PC-9 (cell line): ENCODE data around the gene CYB5R4.

ENCODE experiments used
- EZH2 ChIP-seq: fragments of 200-600 bp; sonication (generic); IDR thresholded peaks from 2 replicates; pipeline ENCODE4 v1.8.0; 2017; ENCODE audit warnings: antibody characterized with exemption, low read depth
- TF ChIP-seq, protein P1 (sequence below): fragments of 200-600 bp; sonication (generic); conservative IDR thresholded peaks from 2 replicates; pipeline ENCODE4 v1.6.1; 2017; ENCODE audit warnings: mixed run types, antibody characterized with exemption, mild to moderate bottlenecking, moderate library complexity

DNA sequence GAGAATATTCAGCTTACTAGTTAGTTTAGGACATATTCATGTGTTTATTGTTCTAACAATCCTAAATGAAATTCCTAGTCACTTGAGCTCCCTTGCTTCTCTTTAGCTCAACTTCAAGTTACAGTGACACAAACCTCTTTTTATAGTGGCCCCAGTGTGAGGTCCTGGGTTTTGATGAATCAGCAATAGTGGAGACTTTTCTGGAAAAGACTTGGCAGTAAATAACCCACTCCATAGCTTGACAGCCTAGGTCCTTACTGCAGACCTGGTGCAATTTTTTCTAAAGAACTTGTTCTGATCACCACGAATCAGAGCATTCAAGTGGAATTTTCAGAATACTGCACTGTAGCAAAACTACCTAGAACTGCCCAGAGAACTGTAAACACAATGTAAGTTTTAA is 13.2 kb upstream of the CYB5R4 start:
- TF ChIP-seq, protein P1, sequence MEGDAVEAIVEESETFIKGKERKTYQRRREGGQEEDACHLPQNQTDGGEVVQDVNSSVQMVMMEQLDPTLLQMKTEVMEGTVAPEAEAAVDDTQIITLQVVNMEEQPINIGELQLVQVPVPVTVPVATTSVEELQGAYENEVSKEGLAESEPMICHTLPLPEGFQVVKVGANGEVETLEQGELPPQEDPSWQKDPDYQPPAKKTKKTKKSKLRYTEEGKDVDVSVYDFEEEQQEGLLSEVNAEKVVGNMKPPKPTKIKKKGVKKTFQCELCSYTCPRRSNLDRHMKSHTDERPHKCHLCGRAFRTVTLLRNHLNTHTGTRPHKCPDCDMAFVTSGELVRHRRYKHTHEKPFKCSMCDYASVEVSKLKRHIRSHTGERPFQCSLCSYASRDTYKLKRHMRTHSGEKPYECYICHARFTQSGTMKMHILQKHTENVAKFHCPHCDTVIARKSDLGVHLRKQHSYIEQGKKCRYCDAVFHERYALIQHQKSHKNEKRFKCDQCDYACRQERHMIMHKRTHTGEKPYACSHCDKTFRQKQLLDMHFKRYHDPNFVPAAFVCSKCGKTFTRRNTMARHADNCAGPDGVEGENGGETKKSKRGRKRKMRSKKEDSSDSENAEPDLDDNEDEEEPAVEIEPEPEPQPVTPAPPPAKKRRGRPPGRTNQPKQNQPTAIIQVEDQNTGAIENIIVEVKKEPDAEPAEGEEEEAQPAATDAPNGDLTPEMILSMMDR = no peak
- no peak for TF ChIP-seq EZH2
